Caco-2 (cell line): Measurements from ENCODE around the gene DHRSX. TPM values are rescaled to one million over a fixed set of nuclear protein-coding genes. Genes with fewer than 3 reads are reported as not detected.
"Not testable (repeated sequence)": the region's sequence is repeated elsewhere in the genome, so short reads cannot be mapped to it uniquely, and the experiment has no call there.

Source experiments
- BruUV-seq: library from RNA; stranded (reverse); fragments of 400-500 nt; replicated peaks from 2 replicates; lab custom pipeline; 2021; lab: Mats Ljungman, UMichigan
- CTCF ChIA-PET: fragments of 300-600 bp; sonication (Branson Sonifier 250); formaldehyde crosslinking; loops from one replicate; lab custom pipeline; 2022; ENCODE audit warnings: antibody characterized with exemption; lab: Charles Lee
- POLR2A ChIA-PET: fragments of 300-600 bp; sonication (Branson Sonifier 250); formaldehyde crosslinking; loops from one replicate; lab custom pipeline; 2022; ENCODE audit warnings: antibody characterized with exemption; lab: Charles Lee
- DNase-seq, 2 experiments: peaks; one replicate each; pipeline versions ENCODE4 v3.0.0 to v3.0.0-alpha.2; 2020 to 2022
- H3K27me3 ChIP-seq: replicated peaks from 2 replicates; pipeline ENCODE4 v1.6.0; 2011; ENCODE audit warnings: low read length; ENCODE audit not compliant: control insufficient read depth, insufficient read depth
- H3K36me3 ChIP-seq: 2 replicates; pipeline ENCODE4 v1.5.1; 2011; ENCODE audit warnings: low read length; ENCODE audit not compliant: control insufficient read depth, insufficient read depth
- H3K4me1 ChIP-seq: fragments of 250-450 bp; sonication (Bioruptor Pico); 2 replicates; pipeline ENCODE4 v1.5.1; 2020; ENCODE audit warnings: mild to moderate bottlenecking
- H3K4me3 ChIP-seq: 2 replicates; pipeline ENCODE4 v1.5.1; 2011; ENCODE audit warnings: low read depth, mild to moderate bottlenecking, control low read depth, low read length
- H3K9me3 ChIP-seq: fragments of 250-450 bp; sonication (Bioruptor Pico); 2 replicates; pipeline ENCODE4 v1.5.1; 2020; ENCODE audit warnings: mild to moderate bottlenecking, moderate library complexity
- H3K27ac Mint-ChIP-seq: one replicate; pipeline ENCODE4 v1.8.0; 2022; ENCODE audit warnings: mixed read lengths; ENCODE audit not compliant: unreplicated experiment
- H3K27me3 Mint-ChIP-seq: one replicate; pipeline ENCODE4 v1.8.0; 2022; ENCODE audit warnings: mixed read lengths; ENCODE audit not compliant: insufficient read depth, unreplicated experiment
- H3K36me3 Mint-ChIP-seq: one replicate; pipeline ENCODE4 v1.8.0; 2022; ENCODE audit warnings: mild to moderate bottlenecking, mixed read lengths; ENCODE audit not compliant: insufficient read depth, unreplicated experiment
- H3K4me1 Mint-ChIP-seq: one replicate; pipeline ENCODE4 v1.8.0; 2022; ENCODE audit warnings: low read depth, mixed read lengths; ENCODE audit not compliant: unreplicated experiment
- H3K4me3 Mint-ChIP-seq: one replicate; pipeline ENCODE4 v1.8.0; 2022; ENCODE audit warnings: mild to moderate bottlenecking, moderate library complexity, mixed read lengths; ENCODE audit not compliant: unreplicated experiment
- H3K9me3 Mint-ChIP-seq: one replicate; pipeline ENCODE4 v1.8.0; 2022; ENCODE audit warnings: mixed read lengths; ENCODE audit not compliant: unreplicated experiment
- intact Hi-C: fragments of 100-400 bp; cut with micrococcal nuclease; formaldehyde crosslinking; loops from one replicate; pipeline ENCODE4 v1.10.0; 2022; ENCODE audit not compliant: unreplicated experiment
- total RNA-seq: library from RNA; stranded (reverse); gene quantifications from 2 replicates; pipeline ENCODE4 v1.2.3, GENCODE V29; 2022
- TF ChIP-seq, protein P1 (sequence below), 2 experiments: fragments of 200-600 bp in 1 of 2; IDR thresholded peaks; 1 replicate in 1 of 2; 2 replicates in 1 of 2; pipeline versions ENCODE4 v1.5.1 to v1.8.0; 2011 to 2022; ENCODE audit warnings: antibody characterized with exemption in 1 of 2, control low read depth in 1 of 2, inconsistent platforms in 1 of 2, low read depth in 1 of 2, low read length in 1 of 2, mild to moderate bottlenecking in 1 of 2, moderate library complexity in 1 of 2; ENCODE audit not compliant: insufficient read depth in 1 of 2, severe bottlenecking in 1 of 2, unreplicated experiment in 1 of 2

The DHRSX gene
- total RNA-seq, 1 experiment from 2014 or later: 64.1 TPM

DNA sequence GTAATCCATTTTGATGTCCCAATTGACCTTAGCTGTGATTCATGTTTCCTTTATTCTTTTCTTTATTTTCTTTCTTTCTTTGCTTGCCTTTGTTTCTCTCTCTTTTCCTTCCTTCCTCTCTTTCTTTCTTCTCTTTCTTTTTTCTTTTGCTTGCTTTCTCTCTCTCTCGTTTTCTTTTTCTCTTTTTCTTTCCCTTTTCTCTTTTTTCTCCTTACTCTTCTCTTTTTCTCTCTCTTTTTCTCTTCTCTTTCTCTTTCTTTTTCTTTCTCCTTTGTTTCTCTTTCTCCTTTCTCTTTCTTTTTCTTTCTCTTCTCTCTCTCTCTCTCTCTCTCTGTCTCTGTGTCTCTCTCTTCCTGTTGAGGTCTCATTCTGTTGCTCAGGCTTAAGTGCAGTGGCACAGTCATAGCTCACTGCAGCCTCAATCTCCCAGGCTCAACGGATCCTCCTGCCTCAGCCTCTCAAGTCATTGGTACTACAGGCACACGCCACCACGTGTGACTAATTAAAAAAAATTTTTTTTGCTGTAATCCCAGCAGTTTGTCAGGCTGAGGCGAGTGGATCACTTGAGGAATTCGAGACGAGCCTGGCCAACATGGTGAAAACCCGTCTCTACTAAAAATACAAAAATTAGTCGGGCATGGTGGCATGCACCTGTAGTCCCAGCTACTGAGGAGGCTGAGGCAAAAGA is 8.0 kb upstream of the DHRSX start:
- Histone ChIP-seq H3K36me3 (no peaks in the 10 kb centered on the region), H3K9me3 (no peaks in the 10 kb centered on the region), H3K4me1 (peaks cover 54% of the 10 kb centered on the region), H3K27me3 (no peaks in the 10 kb centered on the region), H3K4me3 (no peak overlapping the region)
- Mint-ChIP-seq H3K27me3 (no peaks in the 10 kb centered on the region), H3K4me1 (peaks cover 31% of the 10 kb centered on the region), H3K36me3 (no peaks in the 10 kb centered on the region), H3K27ac (peak overlapping the region; percentile 36), H3K4me3 (peak overlapping the region; percentile 34), H3K9me3 (no peaks in the 10 kb centered on the region)
- DNase-seq: no peak
- ChIA-PET CTCF (no interaction called here), POLR2A (no interaction called here)
- intact Hi-C loops: no loop called here
- BruUV-seq: no TSS peak
- TF ChIP-seq, protein P1, sequence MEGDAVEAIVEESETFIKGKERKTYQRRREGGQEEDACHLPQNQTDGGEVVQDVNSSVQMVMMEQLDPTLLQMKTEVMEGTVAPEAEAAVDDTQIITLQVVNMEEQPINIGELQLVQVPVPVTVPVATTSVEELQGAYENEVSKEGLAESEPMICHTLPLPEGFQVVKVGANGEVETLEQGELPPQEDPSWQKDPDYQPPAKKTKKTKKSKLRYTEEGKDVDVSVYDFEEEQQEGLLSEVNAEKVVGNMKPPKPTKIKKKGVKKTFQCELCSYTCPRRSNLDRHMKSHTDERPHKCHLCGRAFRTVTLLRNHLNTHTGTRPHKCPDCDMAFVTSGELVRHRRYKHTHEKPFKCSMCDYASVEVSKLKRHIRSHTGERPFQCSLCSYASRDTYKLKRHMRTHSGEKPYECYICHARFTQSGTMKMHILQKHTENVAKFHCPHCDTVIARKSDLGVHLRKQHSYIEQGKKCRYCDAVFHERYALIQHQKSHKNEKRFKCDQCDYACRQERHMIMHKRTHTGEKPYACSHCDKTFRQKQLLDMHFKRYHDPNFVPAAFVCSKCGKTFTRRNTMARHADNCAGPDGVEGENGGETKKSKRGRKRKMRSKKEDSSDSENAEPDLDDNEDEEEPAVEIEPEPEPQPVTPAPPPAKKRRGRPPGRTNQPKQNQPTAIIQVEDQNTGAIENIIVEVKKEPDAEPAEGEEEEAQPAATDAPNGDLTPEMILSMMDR (IDR thresholded peaks at IDR 0.05; ENCODE audit: insufficient read depth in 1 of 2, low read depth in 1 of 2, low read length in 1 of 2, severe bottlenecking in 1 of 2, unreplicated experiment in 1 of 2): no peak

DNA sequence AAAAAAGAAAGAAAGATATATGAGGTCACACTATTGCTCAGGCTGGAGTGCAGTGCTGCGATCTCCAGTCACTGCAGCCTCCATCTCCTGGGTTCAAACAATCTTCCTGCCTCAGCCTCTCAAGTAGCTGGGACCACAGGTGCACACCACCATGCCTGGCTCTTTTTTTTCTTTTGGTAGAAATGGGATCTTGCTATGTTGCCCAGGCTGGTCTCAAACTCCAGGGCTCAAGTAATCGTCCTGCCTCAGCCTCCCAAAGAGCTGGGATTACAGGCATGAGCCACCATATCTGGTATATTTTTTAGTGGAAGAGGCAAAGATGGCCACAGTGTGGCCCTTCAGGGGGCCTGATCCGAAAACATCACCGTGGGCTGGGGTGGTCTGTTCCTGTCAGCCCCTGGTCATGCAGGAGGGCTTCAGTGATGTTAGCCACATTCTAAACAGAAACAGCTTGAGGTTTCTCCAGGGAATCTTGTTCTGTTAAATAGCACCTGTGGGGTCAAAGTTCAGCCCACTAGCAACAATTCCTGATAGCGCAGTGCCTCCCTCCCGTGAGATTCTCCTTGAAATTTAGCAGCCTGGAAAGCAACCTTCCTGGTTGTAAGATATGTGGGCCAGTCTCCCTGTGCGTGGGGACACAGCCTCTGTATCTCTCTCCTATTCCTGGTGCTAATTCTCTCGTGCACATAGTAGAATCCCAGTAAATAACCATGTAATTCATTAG is 7.3 kb upstream of the DHRSX start:
- no peaks in the 10 kb centered on the region for H3K27me3 Mint-ChIP-seq
- Histone ChIP-seq H3K36me3 (no peaks in the 10 kb centered on the region), H3K4me3 (no peak overlapping the region), H3K9me3 (no peaks in the 10 kb centered on the region), H3K27me3 (no peaks in the 10 kb centered on the region), H3K4me1 (peaks cover 48% of the 10 kb centered on the region)
- TF ChIP-seq, protein P1 (IDR thresholded peaks at IDR 0.05; ENCODE audit: insufficient read depth in 1 of 2, low read depth in 1 of 2, low read length in 1 of 2, severe bottlenecking in 1 of 2, unreplicated experiment in 1 of 2): no peak
- H3K36me3 Mint-ChIP-seq: no peaks in the 10 kb centered on the region
- H3K27ac Mint-ChIP-seq: peak overlapping the region; percentile 36
- ChIA-PET POLR2A (no interaction called here), CTCF (no interaction called here)
- peak; percentile 67 to 70 for DNase-seq
- H3K9me3 Mint-ChIP-seq: no peaks in the 10 kb centered on the region
- peaks cover 31% of the 10 kb centered on the region for H3K4me1 Mint-ChIP-seq
- no TSS peak for BruUV-seq
- intact Hi-C loops: no loop called here
- H3K4me3 Mint-ChIP-seq: peak overlapping the region; percentile 34

DNA sequence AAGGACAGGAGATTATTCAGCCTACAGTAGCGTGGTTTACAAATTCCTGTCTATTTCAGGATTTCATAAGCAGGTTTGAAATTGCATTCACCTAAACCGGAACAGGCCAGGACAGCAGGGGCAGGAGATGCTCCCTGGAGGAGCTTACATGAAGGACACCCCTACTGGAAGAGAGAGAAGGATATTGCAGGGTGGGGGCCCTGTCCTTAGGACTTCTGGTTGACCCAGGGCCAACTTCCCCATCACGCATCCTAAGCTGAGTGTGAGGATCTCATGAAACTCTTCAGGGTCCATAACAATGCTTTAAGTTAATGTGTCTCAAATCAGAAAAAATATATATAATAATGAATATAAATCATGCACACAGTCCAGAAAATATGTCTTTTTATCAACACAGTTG is 6.4 kb upstream of the DHRSX start:
- DNase-seq: no peak
- intact Hi-C loops: no loop called here
- no peaks in the 10 kb centered on the region for H3K9me3 Mint-ChIP-seq
- H3K4me1 ChIP-seq: peaks cover 46% of the 10 kb centered on the region
- no TSS peak for BruUV-seq
- no peak overlapping the region for H3K4me3 Mint-ChIP-seq
- TF ChIP-seq, protein P1 (IDR thresholded peaks at IDR 0.05; ENCODE audit: insufficient read depth in 1 of 2, low read depth in 1 of 2, low read length in 1 of 2, severe bottlenecking in 1 of 2, unreplicated experiment in 1 of 2): no peak
- POLR2A ChIA-PET: no interaction called here
- H3K9me3 ChIP-seq: no peaks in the 10 kb centered on the region
- H3K36me3 ChIP-seq: no peaks in the 10 kb centered on the region
- H3K4me3 ChIP-seq: no peak overlapping the region
- peaks cover 26% of the 10 kb centered on the region for H3K4me1 Mint-ChIP-seq
- H3K36me3 Mint-ChIP-seq: peaks cover 2% of the 10 kb centered on the region
- H3K27me3 Mint-ChIP-seq: no peaks in the 10 kb centered on the region
- H3K27me3 ChIP-seq: no peaks in the 10 kb centered on the region
- CTCF ChIA-PET: no interaction called here
- H3K27ac Mint-ChIP-seq: no peak overlapping the region

DNA sequence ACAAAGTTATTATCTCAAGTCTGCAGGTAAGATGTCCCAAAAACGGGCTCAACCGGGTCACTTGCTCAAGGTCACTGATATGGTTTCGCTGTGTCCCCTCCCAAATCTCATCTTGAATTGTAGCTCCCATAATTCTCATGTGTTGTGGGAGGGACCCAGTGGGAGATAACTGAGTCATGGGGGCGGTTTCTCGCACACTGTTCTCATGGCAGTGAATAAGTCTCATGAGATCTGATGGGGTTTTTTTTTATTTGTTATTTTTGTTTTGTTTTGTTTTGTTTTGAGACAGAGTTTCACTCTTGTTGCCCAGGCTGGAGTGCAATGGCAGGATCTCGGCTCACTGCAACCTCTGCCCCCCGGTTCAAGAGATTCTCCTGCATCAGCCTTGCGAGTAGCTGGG is 4.6 kb upstream of the DHRSX start:
- H3K36me3 Mint-ChIP-seq: peaks cover 12% of the 10 kb centered on the region
- BruUV-seq, H3K4me3 Mint-ChIP-seq, POLR2A ChIA-PET, intact Hi-C loops, DNase-seq, H3K9me3 ChIP-seq, H3K27me3 ChIP-seq, H3K9me3 Mint-ChIP-seq, H3K27me3 Mint-ChIP-seq, H3K27ac Mint-ChIP-seq, CTCF ChIA-PET, H3K4me3 ChIP-seq, H3K36me3 ChIP-seq: not testable (repeated sequence)
- H3K4me1 ChIP-seq: peaks cover 41% of the 10 kb centered on the region
- H3K4me1 Mint-ChIP-seq: peaks cover 16% of the 10 kb centered on the region
